GM12891 (cell line): Measurements from ENCODE around the gene P2RY13.

Experiments
- PAX5 ChIP-seq: IDR thresholded peaks from 2 replicates; pipeline ENCODE4 v1.6.1; 2011; ENCODE audit warnings: low read length, moderate library complexity, mild to moderate bottlenecking; ENCODE audit not compliant: insufficient read depth, severe bottlenecking
- POLR2A ChIP-seq: IDR thresholded peaks from 2 replicates; pipeline ENCODE4 v1.6.1; 2011; ENCODE audit warnings: low read depth, low read length, control low read depth
- POLR2AphosphoS5 ChIP-seq: IDR thresholded peaks from 2 replicates; pipeline ENCODE4 v1.6.1; 2011; ENCODE audit warnings: low read depth, low read length, control low read depth
- POU2F2 ChIP-seq: IDR thresholded peaks from 2 replicates; pipeline ENCODE4 v1.6.1; 2011; ENCODE audit warnings: low read depth, mild to moderate bottlenecking, control low read depth, low read length, moderate library complexity
- SPI1 ChIP-seq: IDR thresholded peaks from 2 replicates; pipeline ENCODE4 v1.6.1; 2011; ENCODE audit warnings: low read depth, low read length, control low read depth
- TAF1 ChIP-seq: IDR thresholded peaks from 2 replicates; pipeline ENCODE4 v1.6.1; 2011; ENCODE audit warnings: low read depth, low read length, control low read depth

DNA sequence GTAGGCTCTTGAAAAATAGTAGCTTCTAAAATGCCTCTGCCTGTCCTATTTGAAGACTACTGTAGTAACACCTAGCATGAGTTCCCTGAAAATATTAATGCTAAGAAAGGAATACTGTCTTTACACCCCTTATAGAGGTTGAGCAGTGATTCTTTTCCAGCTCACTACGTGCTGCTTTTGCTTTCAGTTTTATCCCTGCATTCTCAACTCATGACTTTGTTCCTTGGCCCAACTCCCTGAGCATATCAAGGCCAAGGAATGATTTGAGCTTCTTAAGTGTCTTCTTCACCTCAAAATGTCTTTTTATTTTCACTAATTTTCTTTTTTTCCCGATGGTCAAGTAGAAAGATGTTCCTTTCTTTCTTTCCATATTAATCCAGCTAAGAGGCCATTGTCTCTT, 16.5 kb upstream of the P2RY13 start:
- TF ChIP-seq POLR2A, result no peak
- TF ChIP-seq POU2F2, result no peak
- TF ChIP-seq POLR2AphosphoS5, result no peak
- TF ChIP-seq TAF1, result no peak
- no peak for TF ChIP-seq PAX5
- no peak for TF ChIP-seq SPI1
